HG02642 (cell line): Measurements from ENCODE around the gene ACTL10.

Experiments
- ATAC-seq: cut with Tn5 transposase; IDR thresholded peaks from one replicate; pipeline ENCODE4 v1.9.1; 2021; ENCODE audit warnings: mild to moderate bottlenecking; ENCODE audit not compliant: unreplicated experiment, poor library complexity

The ACTL10 gene

DNA sequence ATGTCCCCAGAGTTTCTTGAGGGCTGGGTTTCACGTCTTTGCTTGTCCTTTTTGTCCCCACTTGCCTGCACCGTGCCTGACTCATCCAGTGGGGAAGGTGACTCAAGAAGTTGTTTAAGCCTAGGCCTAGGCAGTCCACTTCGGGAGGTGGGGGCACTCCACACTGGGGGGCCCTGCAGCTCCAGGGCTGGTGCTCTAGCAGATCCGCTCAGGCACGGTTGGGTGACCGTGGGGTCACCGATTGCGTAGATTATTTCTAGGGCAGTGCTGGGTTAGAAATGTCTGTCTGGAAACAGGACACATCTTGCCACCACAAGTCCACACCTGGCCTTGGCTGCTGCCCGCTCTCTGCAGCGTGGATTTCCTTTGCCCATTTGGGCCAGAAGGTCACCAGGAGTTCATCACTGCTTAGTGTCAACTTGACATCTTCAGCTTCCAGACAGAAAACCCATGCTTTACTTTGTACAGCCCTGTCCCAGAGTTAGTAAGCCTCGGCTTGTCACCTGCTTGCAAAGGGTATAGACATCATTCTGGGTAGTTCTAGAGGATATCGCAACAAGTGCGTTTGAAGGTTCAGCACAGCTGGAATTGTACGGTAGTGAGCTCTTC is 18.2 kb upstream of the ACTL10 start:
- ATAC-seq: no peak

DNA sequence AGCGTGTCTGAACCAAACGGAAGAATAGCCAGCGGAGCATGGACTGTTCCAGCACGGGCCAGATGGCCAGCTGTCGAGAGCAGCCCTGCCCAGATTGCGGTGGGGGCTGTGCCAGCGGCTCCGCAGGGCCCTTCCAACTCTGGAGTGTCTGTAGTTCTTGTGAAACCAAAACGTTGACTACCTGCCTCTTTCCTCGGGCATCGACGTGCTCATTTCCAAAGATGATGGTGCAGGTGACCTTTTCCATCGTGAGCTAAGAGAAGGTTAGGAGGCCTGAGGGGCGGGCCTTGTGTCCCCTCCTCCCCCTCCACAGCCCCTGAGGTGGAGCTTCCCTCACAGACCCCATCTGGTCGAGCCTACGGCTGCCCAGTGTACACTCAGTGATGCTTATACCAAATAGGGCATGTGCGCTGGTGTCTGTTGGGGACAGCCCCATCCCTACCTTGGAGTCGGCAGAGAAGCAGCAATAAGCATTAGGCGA is 17.5 kb upstream of the ACTL10 start:
- ATAC-seq: no peak

DNA sequence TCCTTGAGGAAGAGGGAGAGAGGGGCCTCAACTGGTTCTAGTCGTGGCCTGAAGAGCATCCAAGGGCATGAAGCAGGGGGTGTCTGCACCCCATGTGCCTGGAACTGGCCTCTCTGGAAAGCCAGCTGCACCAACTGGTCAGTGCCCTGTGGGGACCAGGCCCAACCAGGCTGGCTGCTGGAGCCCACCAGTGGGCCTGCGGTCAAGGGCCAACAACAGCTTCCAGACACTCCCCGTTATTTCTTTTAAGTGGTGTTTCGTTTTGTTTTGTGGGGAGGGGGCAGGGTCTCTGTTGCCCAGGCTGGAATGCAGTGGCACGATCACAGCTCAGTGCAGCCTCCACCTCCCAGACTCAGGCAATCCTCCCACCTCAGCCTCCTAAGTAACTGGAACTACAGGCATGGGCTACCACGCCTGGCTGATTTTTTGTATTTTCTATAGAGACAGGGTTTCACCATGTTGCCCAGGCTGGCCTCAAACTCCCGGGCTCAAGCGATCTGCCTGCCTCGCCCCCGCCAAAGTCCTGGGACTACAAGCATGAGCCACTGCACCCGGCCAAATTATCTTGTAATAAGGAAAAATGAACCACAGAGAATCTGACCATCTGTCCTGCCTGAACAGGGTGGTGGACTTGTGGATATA is 16.5 kb upstream of the ACTL10 start:
- no peak for ATAC-seq

DNA sequence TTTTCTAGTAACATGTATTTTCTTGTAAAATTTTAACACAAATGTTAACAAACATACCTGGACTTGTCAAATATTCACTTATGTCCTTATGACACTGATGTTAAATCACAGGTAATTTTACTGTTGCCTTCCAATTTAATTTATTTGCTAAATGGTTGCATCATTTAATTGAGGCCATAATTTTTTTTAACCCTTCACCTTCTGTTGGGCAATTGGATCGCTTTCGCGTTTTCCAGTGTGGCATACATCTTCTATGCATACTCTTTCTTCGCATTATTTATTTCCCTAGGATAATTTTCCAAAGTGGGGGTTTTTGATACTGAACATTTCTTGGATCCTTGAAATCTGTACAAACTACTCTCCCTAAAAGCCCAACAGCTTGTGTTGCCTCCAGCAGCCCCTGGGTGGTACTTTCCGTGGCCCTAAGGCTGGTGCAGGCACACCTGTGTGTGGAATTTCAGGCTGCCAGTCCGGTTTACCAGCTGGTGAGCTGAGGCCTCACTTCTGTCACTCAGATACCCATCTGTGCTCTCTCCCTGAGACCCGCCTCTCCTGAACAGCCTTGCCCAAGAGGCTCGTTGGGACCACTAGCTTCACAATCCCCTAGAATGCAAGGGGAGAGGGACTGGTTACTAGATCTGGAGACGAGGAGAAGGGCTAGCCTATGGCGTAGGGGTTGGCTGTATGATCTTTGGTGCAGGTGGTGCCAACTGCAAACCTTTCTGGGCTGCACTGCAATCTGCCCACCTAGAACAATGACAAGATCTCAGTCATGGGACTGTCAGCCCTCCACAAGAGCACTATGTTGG is 15.8 kb upstream of the ACTL10 start:
- ATAC-seq: no peak

DNA sequence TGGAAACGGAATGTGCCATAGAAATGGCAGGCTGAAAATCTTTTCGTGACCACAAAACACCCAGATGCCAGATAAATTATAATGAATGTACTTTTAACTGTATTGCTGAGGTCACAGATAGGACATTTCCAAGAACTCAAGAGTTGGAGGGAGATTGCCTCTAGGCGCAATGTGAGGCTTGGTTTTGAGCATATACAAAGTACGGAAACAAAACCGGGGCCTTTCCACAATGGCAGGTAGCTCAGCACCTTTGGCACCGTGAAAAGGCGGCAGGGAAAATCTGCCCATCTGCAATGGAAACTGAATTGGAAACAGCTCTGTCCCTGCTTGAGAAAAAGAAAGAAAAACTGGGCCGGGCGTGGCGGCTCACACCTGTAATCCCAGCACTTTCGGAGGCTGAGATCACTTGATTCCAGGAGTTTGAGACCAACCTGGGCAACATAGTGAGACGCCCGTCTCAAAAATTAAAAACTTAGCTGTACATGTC is 15.1 kb upstream of the ACTL10 start:
- no peak for ATAC-seq

DNA sequence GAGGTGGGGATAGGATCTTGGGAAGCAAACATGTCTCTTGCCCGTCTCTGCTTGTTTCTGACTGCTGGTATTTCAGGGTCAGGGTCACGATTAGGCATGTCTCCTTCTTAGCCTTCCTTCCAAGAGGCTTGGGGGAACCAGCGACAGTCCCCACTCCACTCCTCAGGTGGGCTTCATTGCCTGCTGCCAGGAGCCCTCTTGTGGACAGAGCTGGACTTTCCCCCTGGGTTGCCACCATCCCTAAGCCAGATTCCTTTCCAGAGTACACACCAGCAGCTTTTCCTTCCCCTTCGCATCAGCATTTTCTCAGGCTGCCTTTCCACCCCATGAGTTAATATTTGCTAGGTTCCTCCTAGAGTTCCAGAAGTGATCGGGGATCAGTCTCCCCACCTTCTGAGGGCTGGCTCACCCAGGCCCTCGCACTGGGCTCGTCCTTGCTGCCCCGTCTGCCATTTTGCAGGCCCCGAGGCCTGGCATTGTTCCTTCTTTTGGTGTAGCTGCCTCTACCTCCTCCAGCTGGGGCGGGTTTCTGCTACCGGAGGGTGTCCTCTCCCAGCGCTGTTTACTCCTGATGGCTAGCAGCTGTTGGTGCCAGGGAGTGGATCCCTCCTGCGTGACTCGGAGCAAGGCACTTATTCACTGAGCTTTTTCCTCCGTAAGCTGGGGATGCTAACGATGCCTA is 13.4 kb upstream of the ACTL10 start:
- ATAC-seq: no peak

DNA sequence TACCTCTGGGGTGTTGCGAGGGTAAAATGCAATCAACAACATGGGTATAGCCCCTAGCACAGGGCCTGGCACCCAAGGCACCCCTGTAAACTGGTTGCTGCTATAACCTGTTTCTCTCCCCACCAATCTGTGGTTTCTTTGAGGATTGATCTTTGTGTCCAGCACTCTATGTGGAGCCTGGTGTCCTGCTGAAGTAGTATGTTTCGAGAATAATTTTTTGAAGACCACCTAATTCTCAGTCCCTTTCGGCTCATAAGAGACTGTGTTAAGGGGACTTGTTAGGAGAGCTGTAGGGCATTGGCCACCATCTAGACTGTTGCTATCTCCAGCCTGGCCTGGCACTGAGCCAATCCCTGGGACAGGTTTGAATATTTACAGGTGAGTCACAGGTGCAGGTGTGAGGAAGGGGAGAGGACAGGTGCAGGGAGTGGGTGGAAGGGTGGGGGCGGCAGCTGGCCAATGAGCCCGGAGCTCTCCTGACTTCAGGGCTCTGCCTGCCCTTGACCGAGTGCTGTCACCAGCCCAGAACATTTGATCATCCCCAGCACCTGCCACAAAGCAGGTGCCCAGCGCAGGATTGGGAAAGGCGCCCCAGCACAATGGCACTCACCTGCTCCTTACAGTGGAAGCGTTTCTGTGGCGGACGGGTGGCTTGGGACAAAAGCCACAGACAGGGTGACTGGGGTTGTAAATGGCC is 12.7 kb upstream of the ACTL10 start:
- ATAC-seq: no peak

DNA sequence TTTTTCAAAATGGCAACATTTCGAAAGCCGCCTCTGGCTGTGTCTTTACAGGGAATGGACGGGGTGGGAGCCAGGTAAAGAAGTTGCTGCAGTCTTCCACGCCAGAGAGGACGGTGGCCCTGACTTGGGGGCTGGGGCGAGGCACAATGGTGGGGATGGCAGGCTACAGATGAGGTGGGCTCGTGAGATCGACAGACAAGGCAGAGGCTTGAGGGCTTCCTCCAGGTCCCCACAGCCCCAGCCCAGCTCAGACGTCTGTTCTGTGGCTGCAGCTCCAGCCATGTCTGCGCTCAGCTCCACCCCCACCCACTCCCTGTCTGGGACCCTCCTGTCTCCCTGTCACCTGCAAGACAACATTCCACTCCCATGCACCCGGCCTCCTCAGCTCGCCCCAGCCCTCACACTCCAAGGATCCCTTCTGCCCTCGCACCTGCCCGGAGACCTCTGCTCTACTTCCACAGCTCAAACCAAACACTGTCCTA is 12.0 kb upstream of the ACTL10 start:
- ATAC-seq: no peak

DNA sequence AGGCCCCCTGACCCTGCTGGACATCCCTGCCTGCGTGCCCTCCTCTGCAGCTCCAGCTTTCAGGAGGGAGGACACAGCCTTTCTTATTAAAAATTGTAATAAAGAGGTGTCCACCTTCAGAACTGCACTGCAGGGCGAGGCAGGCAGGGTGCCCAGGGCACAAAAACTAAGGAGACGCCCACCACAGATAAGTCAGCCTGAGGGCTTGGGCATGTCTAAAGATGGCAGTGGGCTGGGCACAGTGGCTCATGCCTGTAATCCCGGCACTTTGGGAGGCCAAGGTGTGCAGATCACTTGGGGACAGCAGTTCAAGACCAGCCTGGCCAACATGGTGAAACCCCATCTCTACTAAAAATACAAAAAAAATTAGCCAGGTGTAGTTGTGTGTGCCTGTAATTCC is 11.6 kb upstream of the ACTL10 start:
- no peak for ATAC-seq

DNA sequence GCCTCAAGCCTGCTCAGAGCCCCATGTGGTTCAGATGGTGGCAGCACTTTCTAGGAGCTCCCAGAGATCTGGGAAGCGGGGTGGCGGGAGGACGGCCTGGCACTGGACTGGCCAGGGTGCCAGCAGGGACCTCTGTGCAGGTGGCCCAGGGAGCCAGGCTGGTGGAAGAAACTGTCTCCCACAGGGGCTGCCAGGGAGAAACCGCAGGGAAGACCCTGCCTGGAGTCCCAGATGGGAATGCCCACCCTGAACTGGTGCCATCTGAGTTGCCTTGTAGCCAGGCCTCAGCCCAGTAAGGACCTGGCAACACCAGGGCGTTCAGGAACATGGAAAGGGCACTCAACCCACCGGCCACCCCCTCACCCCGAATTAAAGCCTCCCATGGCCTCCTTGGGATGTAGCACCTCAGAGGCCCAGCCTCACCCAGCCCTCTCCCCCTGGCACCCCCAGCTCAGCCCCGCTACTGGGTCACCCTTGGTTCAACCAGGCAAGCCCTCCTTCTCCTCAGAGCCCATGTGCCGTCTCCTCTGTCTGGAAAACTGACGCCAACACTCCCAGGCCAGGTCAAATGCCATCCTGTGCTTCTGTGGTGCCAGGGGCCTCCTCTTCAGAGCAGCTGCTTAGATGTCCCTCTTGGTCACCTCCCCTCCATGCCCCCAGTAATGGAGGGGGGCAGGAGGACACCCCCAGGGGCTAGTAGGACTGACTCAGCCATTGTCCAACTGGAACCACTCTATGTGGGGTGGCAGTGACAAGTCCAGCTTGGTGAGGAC is 10.5 kb upstream of the ACTL10 start:
- ATAC-seq: no peak

DNA sequence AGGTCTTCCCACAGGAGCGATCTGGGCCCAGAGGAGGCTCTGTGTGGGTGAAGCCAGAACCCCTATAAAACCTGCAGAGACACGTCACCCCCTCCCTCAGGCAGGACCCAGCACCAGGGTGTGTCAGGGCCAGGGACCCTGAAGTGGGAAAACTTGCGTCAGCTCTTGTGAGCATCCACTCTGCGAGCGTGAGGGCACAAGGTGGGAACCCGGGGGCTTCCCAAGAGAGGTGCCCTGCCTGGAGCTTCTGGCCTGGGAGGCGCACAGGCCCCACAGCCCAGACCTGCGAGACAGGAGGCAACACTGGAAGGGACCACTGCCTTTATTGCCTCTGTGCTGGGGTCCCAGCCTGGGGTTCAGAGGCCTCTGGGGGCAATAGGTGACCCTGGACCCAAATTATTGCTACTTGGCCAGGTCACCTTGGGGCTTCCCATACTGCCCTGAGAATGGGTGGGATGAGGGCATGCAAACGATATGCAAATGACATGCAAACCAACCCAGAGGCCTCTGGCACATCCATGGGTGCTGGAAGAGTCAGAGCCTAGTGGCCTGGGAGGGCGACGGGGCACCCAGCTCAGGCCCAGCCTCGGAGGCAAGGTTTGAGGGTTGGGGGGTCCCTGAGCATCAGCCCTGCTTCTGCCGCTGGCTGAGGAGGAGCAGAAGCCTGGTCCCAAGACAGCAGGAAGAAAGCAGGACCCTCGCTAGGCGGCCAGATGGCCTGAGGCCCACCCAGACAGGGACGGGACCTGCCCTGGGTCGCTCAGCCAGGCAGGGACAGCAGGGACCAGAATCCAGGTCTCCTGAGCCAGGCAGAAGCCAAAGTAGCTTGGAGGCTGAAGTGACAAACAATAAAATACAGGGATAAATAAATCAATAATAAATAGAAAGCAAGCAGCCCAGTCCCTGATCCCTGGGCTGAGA is 9.7 kb upstream of the ACTL10 start:
- ATAC-seq: no peak

DNA sequence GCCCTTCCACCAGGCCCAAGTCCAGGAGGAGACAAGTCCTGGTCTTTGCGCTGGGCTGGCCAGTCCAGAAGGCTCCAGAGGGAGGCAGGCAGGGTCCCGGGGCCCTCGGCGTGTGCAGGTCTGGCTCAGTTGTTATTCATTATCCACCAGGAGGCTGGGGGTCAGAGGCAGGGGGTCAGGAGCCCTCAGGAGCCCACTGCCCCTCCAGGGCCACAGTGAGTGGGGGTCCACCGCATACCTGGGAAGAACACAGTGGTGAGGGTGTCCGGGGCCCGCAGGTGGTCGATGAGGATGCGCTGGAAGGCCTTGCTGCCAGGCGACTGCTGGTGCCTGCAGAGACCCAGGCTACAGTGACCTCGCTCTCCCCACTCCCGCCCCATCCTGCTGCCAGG is 9.0 kb upstream of the ACTL10 start:
- ATAC-seq: no peak

DNA sequence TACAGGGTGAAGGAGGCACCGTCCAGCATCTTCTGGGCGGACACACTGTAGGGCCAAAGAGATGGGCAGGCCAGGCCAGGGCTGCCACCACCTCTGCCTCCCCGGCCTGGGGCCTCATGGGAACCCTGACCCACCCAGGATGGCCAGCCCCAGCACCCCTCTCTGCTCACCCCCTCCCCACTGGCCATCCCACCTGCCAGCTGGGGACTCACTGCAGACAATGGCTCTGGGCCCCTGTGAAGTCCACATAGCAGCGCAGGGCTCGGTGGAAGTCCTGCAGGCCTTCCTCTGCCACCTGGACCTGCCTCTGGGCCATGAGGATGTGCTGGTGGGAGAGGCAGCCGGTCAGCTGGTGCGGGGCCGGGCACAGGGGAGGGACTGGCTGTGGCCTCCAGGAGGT is 8.2 kb upstream of the ACTL10 start:
- no peak for ATAC-seq

DNA sequence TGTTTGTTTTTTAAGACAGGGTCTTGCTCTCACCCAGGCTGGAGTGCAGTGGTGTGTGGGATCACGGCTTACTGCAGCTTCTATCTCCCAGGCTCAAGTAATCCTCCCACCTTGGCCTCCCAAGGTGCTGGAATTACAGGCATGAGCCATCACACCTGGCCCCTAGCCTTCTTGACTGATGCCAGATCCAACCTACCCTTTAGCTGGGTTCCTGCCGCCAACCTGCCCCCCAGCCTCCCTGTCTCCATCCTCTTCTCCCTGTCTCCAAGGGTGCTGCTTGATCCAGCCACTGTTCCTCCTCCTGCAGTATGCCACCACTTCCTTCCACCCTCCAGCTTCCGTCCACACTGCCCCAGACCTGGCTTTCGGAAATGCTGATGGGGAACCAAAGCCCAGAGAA is 7.8 kb upstream of the ACTL10 start:
- no peak for ATAC-seq

DNA sequence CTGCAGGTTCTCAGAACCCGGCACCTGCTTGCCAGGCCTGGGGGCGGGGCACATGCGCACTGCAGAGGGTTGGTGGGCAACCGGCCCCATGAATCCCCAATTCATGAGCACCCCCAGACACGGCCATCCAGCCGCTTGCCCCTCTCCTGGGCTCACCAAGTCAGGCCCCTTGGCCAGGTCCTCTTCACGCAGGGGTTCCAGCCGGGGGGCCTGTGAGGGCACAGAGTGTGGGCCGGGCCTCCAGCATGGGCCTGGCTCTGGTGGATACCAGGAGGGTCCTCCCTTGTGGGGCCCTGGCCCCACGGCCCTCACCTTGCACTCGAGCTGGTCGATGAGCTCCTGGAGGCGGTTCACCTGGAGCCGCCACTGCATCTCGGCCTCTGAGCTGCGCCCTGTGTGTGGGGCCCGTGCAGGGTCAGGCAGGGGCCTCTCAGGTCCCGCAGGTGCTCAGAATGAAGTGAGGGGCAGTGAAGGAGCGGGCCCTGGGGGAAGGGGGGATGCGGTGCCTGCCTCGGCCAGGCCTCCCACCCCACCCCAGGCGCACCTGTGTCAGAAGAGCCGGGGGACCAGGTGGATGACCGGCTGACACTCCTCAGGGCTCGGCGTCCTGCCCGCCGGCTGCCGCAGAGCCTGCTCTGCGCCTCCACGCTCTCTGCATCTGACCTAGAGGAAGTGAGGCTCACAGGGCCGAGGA is 7.3 kb upstream of the ACTL10 start:
- ATAC-seq: no peak

DNA sequence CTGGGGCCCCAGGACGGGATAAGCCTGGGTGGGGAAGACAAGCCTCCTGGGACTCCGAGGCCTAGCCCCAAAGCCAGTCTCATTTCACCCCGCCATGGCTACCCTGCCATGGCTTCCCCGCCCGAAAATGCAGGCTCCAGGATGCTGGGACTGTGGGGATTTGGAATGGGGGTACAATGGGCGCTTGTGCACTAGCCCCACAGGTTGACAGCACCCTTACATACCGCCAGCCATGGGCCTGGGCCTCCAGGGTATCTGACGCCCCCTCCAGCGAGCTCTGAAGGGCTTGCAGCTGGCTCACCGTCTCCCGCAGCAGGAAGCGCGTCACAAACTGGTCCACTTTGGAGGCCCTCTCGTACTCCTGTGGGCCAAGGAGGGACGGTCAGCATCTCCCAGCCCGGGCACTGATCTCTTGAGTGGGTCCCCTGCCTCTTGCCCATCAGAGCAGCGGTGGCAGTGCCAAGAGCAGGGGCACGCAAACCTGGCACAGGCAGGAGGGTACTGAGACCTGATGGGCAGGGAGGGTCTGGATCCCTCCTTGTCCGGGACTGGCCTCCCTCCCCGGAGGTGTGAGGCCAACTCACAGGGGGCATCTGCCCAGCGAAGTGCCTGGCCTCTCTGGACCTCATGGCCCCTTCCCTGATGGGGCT is 6.6 kb upstream of the ACTL10 start:
- ATAC-seq: no peak

DNA sequence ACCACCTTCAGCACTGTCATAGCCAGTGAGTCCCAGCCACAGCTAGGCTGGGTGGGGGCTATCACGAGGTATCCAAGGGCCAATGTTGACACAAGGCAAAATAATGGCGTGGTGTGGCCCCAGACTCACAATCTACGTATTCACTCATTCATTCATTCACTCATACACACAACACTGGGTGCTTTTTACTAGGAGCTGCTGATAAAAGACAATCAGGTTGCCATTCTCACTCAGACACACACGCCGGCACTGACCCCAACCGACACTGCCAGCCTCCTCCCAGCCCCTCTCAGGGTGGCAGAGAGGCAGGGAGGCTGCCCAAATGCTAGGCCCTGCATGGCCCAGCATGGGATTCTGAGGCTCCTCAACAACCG is 6.1 kb upstream of the ACTL10 start:
- ATAC-seq: no peak
